ENCODE measurements around the gene OLA1.

DNA sequence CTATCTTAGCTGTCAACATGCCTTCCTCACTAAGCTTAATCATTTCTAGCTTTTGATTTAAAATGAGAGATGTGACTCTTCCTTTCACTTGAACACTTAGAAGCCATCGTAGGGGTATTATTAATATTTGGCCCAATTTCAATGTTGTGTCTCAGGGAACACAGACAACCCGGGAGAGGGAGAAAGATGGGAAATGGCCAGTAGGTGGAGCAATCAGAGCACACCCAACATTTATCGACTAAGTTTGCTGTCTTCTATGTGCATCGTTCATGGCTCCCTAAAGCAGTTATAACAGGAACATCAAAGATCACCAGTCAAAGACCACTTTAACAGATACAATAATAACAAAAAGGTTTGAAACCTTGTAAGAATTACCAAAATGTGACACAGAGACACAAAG lies 110.2 kb downstream of the OLA1 start:
- TF ChIP-seq ZNF274 (IDR thresholded peaks at IDR 0.05; ENCODE audit: low read depth, low read length) (no peak), SUZ12 (IDR thresholded peaks at IDR 0.05; ENCODE audit: extremely low read depth, insufficient read depth, insufficient read length) (no peak)
